ENCODE results near the gene ZNRF1. TPM values are rescaled to one million over a fixed set of nuclear protein-coding genes. Genes with fewer than 3 reads are reported as not detected.
A peak's percentile ranks its signal among the peaks of the same experiment; 100 is the strongest.

Gene ZNRF1
- polyA plus RNA-seq, 1 donor: 34.6 TPM

- DNase-seq: peak; percentile 94
Observed at GRCh38 chr16:75148311-75149195, 149.7 kb downstream of the ZNRF1 start, which contains the start of gene ZFP1. Gene ZFP1 (plus strand): TSS chr16:75148524. CDS start chr16:75152952, 4,428 bp downstream.

DNA sequence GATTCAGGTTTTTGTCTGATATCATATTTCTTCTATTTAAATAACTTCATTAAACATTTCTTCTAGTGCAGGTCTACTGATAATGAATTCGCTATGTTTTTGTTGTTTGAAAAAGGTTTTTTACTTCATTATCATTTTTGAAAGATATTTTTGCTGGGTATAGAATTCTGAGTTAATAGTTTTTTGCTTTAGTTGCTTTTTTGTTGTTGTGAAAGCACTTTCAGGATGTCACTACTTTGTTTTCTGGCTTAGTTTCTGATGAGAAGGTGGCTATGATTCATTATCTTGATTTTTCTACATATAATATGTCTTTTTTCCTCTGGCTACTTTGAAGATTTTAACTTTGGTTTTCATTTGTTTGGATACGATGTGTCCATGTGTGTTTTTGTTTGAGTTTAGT lies 153.0 kb downstream of the ZNRF1 start:
- DNase-seq: no peak

- no peak for DNase-seq
Observed at GRCh38 chr16:75152635-75153034, 153.8 kb downstream of the ZNRF1 start.

DNA sequence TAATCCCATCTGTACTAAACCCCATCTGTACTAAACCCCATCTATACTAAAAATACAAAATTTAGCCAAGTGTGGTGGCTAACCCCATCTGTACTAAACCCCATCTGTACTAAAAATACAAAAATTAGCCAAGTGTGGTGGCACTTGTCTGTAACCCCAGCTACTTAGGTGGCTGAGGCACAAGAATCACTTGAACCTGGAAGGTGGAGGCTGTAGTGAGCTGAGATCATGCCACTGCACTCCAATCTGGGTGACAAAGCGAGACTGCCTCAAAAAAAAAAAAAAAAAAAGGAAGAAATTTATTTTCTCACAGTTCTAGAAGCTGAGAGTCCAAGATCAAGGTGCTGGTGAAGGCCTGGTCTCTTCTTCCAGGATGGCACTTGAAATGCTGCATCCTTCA lies 161.6 kb downstream of the ZNRF1 start:
- no peak for DNase-seq

Other genes starting within 250 kb of the ZNRF1 start
- 3.1 TPM for gene FA2H, start 224.2 kb upstream of the ZNRF1 start, polyA plus RNA-seq (ENCODE audit: insufficient read length)
- gene WDR59, start 13.9 kb upstream of the ZNRF1 start, polyA plus RNA-seq (ENCODE audit: insufficient read length): 109 TPM
- gene LDHD, start 117.8 kb downstream of the ZNRF1 start, polyA plus RNA-seq (ENCODE audit: insufficient read length): 4.1 TPM
- 25.3 TPM for gene ZFP1, start 149.5 kb downstream of the ZNRF1 start, polyA plus RNA-seq (ENCODE audit: insufficient read length)
- gene CTRB2, start 208.1 kb downstream of the ZNRF1 start, polyA plus RNA-seq (ENCODE audit: insufficient read length): not detected
- 0.18 TPM for gene CTRB1, start 220.0 kb downstream of the ZNRF1 start, polyA plus RNA-seq (ENCODE audit: insufficient read length)

All from left kidney (tissue), 2 donors.